Fibroblast of villous mesenchyme (primary cell): Measurements from ENCODE around the gene PSEN1. TPM values are rescaled to one million over a fixed set of nuclear protein-coding genes. Genes with fewer than 3 reads are reported as not detected.
A peak's percentile ranks its signal among the peaks of the same experiment; 100 is the strongest.

Source experiments
- DNase-seq: peaks from one replicate; pipeline ENCODE4 v3.0.0-alpha.2; 2010; ENCODE audit warnings: low read depth
- H3K4me3 ChIP-seq: 2 replicates; pipeline ENCODE4 v1.5.1; 2011; ENCODE audit warnings: low read depth, mild to moderate bottlenecking, low read length
- total RNA-seq: library from RNA; depleted of rRNA; stranded (reverse); fragments of >200 nt; gene quantifications from 2 replicates; pipeline ENCODE4 v1.2.3, GENCODE V29; 2012
- TF ChIP-seq, protein P1 (sequence below): IDR thresholded peaks from 2 replicates; pipeline ENCODE4 v1.5.1; 2012; ENCODE audit warnings: low read depth, mild to moderate bottlenecking, low read length; ENCODE audit not compliant: insufficient read depth

The PSEN1 gene
- total RNA-seq, 1 donor: 57.4 TPM

DNA sequence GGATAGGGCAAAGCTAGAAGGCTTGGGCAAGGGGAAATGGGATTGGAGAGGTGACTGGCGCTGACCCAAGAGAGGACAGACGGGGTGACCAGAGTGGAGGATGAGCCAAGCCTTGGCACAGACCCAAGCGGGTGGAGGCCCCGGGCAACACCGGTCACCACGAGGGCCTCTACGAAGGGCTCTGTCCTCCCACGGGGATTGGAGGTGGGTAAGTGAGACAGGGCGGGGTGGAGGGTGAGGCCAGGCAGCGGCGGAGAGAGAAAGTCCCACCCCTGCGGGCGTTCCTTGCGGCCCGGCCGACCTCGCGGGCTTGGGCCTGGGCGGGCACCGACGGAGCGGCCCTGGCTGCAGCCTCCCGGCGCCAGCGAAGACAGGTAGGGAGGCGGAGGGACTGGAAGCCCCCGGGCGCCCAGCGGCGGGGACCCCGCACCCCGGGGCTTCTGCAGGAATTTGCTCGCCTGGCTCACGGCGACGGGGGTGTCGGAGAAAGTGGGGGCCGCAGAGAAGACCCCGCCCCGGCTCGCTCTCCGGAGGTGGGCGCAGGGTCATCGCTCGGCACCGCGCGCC lies 101.0 kb downstream of the PSEN1 start, which contains the start of gene PAPLN:
TSS of gene PAPLN (plus strand) at position 288 of the 567 bp plus-strand sequence. CDS start 2,273 bp downstream, outside the sequence.
- TF ChIP-seq, protein P1, sequence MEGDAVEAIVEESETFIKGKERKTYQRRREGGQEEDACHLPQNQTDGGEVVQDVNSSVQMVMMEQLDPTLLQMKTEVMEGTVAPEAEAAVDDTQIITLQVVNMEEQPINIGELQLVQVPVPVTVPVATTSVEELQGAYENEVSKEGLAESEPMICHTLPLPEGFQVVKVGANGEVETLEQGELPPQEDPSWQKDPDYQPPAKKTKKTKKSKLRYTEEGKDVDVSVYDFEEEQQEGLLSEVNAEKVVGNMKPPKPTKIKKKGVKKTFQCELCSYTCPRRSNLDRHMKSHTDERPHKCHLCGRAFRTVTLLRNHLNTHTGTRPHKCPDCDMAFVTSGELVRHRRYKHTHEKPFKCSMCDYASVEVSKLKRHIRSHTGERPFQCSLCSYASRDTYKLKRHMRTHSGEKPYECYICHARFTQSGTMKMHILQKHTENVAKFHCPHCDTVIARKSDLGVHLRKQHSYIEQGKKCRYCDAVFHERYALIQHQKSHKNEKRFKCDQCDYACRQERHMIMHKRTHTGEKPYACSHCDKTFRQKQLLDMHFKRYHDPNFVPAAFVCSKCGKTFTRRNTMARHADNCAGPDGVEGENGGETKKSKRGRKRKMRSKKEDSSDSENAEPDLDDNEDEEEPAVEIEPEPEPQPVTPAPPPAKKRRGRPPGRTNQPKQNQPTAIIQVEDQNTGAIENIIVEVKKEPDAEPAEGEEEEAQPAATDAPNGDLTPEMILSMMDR: no peak
- DNase-seq: no peak
- H3K4me3 ChIP-seq: peak within 1 kb of the TSS; percentile 54

DNA sequence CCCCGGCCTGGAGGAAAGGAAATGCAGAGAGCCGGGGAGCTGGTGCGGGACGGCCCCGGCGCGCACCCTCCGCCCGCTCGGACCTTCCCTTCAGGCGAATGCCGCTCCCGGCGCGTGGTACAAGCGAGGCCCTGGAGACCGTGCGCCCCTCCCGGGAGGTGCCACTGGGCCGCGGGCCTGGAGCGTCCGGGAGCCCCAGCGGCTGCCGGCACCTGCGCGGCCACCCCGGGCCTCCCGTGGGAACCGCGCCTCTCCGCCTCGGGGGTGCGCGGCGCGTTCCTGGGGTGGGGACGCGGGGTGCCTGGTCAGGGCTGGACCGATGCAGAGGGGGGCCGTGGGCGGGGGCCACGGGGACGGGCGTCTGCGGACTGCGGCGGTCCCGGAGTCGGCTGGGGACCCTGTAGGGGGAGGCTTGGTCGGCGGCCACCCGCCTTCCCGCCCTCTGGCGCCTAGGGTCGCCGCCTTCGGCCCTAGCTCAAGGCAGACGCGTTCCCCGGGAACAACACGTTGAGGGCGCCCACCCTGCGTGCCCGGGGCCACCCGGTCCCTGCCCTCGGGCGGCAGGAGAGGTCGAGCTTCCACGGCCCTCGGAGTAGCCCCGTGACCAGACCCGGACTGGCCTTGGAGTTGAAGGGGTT lies 101.6 kb downstream of the PSEN1 start:
- H3K4me3 ChIP-seq: peak overlapping the region; percentile 54
- TF ChIP-seq, protein P1: no peak

DNA sequence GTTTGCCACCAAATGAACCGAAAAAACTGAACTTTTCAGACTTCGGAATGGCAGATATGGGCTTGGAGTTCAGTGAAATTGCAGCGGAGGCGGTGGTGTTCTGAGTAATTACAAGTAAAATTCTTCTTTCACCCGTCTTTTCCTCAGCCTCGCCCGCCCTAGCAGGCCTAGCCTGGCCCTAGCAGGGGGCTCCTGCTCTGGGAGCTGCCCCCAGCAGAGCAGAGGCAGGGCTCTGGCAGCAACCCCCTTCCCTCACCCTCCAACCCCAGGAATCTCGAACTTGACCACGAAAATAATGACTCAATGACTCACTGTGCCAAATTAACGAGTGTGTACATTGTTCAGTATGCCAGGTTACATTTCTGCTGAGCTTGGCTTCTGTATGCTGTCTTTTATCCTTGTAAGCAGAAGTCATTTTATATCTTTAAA lies 102.1 kb downstream of the PSEN1 start:
- H3K4me3 ChIP-seq: peak overlapping the region; percentile 54
- TF ChIP-seq, protein P1: no peak
- peak; percentile 67 for DNase-seq

More for the DNA sequence above, 101.6 kb downstream of the PSEN1 start:
- no peak for DNase-seq

DNA sequence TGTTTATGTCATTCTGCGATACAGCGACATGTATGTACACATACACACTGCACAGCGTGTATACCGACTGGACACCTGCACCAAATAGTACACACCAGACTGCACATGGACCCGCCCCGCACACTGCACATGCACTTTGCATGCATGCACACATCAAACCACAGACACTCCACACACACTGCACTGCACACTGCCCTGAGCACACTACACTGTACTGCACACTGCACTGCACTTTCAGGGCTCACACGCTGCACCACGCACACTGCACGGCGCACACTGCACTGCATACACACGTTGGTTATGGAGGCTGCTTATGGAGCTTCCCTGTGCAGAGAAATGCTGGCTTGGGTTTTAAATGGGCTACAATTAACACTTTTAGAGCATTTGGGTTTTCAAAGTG lies 102.6 kb downstream of the PSEN1 start:
- no peak overlapping the region for H3K4me3 ChIP-seq
- DNase-seq: no peak
- TF ChIP-seq, protein P1: no peak

DNA sequence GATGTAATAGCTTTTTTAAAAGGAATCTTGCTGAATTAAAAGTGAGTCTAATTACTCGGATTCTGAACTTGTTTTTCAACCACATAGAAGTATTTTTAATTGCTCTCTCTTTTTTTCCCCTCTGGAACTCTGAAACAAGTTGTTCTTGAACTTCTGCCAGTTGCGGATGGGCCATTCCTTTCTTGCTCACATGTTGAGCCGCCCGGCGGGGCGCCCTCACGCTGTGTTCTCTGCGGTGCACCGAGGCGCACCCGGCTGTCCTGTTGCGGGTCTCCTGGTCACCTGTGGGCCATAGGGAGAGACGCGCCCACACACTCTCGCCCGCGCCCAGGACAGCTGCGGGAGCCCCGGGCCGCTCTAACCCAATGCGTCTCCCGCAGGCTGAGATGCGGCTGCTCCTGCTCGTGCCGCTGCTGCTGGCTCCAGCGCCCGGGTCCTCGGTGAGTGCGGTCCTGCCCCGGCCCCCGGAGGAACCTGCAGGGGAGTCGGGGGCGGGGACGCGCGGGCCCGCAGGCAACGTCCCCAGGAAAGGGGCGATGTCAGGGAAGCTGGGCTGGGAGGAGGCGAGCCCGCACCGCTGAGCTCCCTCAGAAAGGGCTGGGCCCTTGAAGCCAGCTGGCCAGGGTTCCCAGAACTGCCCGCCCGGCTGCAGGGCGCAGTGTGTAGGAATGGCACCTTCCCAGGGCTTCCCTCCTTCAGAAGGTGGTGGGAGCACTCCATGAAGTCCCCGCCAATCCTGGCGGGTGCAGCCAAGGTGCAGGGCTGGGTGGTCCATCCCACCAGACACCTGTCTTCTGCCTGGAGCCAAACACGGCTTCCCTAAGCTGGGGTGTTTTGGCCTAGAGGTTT lies 103.3 kb downstream of the PSEN1 start:
- peak; percentile 63 for DNase-seq
- peak overlapping the region; percentile 30 for H3K4me3 ChIP-seq
- TF ChIP-seq, protein P1: no peak

DNA sequence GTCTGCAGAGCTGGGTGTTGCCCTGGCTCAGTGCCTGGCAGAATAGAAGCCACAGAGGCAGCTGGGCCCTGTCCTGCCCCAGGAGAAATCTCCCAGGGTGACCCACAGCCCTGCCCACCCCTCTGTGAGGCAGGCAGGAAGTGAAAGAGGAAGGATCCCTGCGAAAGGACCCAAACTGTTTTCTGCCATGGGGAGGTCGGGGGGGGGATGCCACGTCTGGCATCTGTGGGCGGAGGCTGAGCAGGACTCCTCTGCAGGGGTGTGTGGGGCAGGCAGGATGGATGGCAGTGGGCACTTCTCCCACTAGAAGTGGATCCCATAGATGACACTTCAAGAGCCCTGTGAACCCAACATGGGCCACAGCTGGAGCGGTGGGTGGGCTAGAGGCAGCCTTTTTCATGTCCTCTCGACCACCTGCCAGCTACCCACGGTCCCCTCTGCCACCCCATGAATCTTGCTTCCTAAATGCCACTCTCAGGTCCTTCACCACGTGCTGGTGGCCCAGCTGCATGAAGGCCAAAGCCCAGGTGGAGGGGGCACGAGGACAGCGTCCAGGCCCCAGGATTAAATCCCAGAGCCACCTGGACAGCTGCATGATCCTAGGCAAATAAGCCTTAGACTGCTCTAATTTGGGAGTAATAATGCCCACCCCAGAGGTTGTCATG lies 104.6 kb downstream of the PSEN1 start:
- H3K4me3 ChIP-seq: no peak overlapping the region
- no peak for DNase-seq
- TF ChIP-seq, protein P1: no peak
